Measurements from ENCODE around the gene OMP. TPM values are rescaled to one million over a fixed set of nuclear protein-coding genes. Genes with fewer than 3 reads are reported as not detected.

The OMP gene
- total RNA-seq, 2 donors from 2014 or later, result 8.0 TPM; not detected in 1

DNA sequence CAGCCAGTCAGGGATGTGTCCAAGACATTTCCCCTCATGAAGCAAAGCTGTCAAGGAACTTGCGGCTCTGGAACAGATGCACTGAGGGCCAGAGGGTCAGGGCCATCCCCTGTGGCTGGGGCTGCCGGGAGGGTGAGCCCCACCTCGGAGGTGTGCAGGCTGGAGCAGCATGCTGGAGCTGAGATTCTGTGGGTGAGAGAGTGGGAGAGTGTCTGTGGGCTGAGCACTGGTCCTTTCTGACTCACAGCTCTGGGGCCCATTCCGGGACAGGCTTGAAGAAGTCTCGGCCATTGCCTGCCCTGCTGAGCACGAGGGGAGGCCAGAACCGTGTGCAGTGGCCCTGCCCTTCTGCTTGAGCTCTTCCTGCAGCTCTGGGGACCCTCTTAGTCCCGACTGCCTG, 2.1 kb downstream of the OMP start:
- whole genome bisulfite sequencing, result 83% methylated on average over 8 of the region's 8 CpGs
- no peak for TF ChIP-seq POLR2A (IDR thresholded peaks at IDR 0.05)

DNA sequence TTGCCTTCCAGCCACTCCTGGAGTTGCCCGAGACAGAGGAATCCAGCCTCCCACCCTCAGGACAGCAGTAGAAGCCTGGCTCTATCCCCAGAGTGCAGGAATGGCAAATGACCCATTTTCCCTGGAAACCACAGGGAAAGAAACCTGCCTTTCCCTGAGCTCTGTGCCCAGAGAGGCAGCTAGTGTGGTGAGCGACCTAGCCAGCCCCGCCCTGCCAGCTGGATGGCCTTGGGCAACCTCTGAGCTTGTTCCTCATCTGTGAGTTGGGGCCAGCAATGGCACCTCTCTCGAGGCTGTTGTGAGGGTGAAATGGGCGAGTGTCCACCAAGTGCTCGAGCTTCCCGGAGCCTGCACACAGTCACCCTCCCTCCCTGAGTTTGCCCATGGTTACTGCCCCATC, 3.7 kb downstream of the OMP start:
- 86% methylated on average over 7 of the region's 7 CpGs for WGBS
- intact Hi-C loops (cut with DNase I), result no loop called here

More for the DNA sequence above, 2.1 kb downstream of the OMP start:
- Histone ChIP-seq H3K36me3 (no peaks in the 10 kb centered on the region), H3K4me3 (no peak overlapping the region), H3K9me3 (no peaks in the 10 kb centered on the region), H3K27ac (no peak overlapping the region), H3K27me3 (replicated peaks; ENCODE audit: insufficient read depth) (no peaks in the 10 kb centered on the region), H3K4me1 (replicated peaks) (no peaks in the 10 kb centered on the region)
- DNase-seq (ENCODE audit: low spot score), result no peak
- intact Hi-C loops (cut with DNase I), result no loop called here

DNA sequence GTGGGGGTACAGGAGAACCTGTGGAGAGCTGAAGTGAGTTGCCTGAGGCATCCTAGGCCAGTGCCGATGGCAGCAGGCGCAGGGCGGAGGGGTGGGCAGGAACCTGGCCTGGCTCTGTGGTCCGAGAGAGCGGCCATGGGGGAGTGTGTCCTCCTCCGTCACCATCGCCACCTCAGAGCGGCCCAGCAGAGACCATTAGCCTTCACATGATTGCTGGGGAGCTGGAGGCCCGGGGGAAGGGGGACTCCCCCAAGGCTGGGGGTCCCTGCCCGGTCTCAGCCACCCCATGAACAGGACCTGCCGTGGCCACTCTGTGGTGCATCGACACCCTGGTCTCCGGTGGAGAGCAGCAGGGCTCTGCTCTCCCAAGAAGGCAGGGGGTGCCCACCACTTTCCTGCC, 4.1 kb downstream of the OMP start:
- intact Hi-C loops (cut with DNase I), result no loop called here
- H3K4me3 ChIP-seq, result no peak overlapping the region
- H3K27me3 ChIP-seq (replicated peaks; ENCODE audit: insufficient read depth), result no peaks in the 10 kb centered on the region
- DNase-seq (ENCODE audit: low spot score), result no peak
- no peak for TF ChIP-seq POLR2A (IDR thresholded peaks at IDR 0.05)
- TF ChIP-seq POLR2AphosphoS5 (IDR thresholded peaks at IDR 0.05), result no peak
- TF ChIP-seq, protein P1, sequence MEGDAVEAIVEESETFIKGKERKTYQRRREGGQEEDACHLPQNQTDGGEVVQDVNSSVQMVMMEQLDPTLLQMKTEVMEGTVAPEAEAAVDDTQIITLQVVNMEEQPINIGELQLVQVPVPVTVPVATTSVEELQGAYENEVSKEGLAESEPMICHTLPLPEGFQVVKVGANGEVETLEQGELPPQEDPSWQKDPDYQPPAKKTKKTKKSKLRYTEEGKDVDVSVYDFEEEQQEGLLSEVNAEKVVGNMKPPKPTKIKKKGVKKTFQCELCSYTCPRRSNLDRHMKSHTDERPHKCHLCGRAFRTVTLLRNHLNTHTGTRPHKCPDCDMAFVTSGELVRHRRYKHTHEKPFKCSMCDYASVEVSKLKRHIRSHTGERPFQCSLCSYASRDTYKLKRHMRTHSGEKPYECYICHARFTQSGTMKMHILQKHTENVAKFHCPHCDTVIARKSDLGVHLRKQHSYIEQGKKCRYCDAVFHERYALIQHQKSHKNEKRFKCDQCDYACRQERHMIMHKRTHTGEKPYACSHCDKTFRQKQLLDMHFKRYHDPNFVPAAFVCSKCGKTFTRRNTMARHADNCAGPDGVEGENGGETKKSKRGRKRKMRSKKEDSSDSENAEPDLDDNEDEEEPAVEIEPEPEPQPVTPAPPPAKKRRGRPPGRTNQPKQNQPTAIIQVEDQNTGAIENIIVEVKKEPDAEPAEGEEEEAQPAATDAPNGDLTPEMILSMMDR (IDR thresholded peaks at IDR 0.05), result no peak
- no peaks in the 10 kb centered on the region for H3K9me3 ChIP-seq
- H3K36me3 ChIP-seq, result no peaks in the 10 kb centered on the region
- WGBS, result 97% methylated on average over 13 of the region's 13 CpGs
- H3K27ac ChIP-seq, result no peak overlapping the region
- H3K4me1 ChIP-seq (replicated peaks), result no peaks in the 10 kb centered on the region

More for the DNA sequence above, 3.7 kb downstream of the OMP start:
- TF ChIP-seq, protein P1 (IDR thresholded peaks at IDR 0.05), result no peak
- TF ChIP-seq POLR2AphosphoS5 (IDR thresholded peaks at IDR 0.05) (no peak), POLR2A (IDR thresholded peaks at IDR 0.05) (no peak)
- Histone ChIP-seq H3K27ac (no peak overlapping the region), H3K27me3 (replicated peaks; ENCODE audit: insufficient read depth) (no peaks in the 10 kb centered on the region), H3K9me3 (no peaks in the 10 kb centered on the region), H3K4me3 (no peak overlapping the region), H3K4me1 (replicated peaks) (no peaks in the 10 kb centered on the region), H3K36me3 (no peaks in the 10 kb centered on the region)
- no peak for DNase-seq (ENCODE audit: low spot score)

DNA sequence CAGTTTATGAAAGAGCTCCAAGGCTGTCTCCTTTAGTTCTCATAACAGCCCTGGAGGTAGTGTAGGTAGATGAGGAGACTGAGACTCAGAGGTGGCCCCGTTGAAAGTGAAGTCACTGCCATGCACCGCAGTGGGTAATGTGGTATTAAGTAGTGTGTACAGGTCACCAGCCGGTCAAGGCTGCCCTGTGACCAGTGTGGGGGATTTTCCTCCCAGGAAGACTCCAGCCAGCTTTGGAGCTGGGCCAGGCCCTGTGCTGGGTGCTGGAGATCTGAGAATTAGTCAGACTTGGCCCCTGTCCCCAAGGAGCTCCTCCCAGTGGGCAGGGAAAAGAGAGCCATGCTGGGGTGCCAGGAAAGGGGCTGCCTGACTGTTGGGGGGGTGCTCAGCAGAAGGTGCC, 5.3 kb downstream of the OMP start:
- Histone ChIP-seq H3K27me3 (replicated peaks; ENCODE audit: insufficient read depth) (no peaks in the 10 kb centered on the region), H3K36me3 (no peaks in the 10 kb centered on the region), H3K9me3 (no peaks in the 10 kb centered on the region), H3K4me1 (replicated peaks) (no peaks in the 10 kb centered on the region), H3K27ac (no peak overlapping the region), H3K4me3 (no peak overlapping the region)
- intact Hi-C loops (cut with DNase I), result no loop called here
- 59% methylated on average over 2 of the region's 3 CpGs for WGBS
- DNase-seq (ENCODE audit: low spot score), result no peak
- TF ChIP-seq POLR2A (IDR thresholded peaks at IDR 0.05) (no peak), POLR2AphosphoS5 (IDR thresholded peaks at IDR 0.05) (no peak)
- TF ChIP-seq, protein P1 (IDR thresholded peaks at IDR 0.05), result no peak

DNA sequence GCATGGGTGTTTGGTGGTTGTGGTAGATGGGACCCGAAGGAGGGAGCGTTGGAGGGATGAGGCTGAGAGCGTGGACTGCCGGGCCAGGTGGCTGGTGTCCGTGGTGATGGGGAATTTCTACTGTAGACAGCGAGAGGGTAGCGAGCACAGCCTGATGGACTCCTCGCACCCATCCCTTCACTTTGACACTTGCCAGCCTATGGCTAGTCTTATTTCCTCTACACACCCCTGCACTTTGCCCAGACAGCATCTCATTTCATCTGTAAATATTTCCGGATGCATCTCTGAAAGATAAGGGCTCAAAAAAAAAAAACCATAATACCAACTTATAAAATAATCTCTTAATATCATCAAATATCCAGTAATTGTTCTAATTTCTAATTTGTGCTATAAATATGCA, 5.8 kb downstream of the OMP start:
- 89% methylated on average over 9 of the region's 9 CpGs for WGBS
- DNase-seq (ENCODE audit: low spot score), result no peak
- intact Hi-C loops (cut with DNase I), result no loop called here
- Histone ChIP-seq H3K9me3 (no peaks in the 10 kb centered on the region), H3K27me3 (replicated peaks; ENCODE audit: insufficient read depth) (no peaks in the 10 kb centered on the region), H3K4me1 (replicated peaks) (no peaks in the 10 kb centered on the region), H3K27ac (no peak overlapping the region), H3K36me3 (no peaks in the 10 kb centered on the region), H3K4me3 (no peak overlapping the region)
- TF ChIP-seq, protein P1 (IDR thresholded peaks at IDR 0.05), result no peak
- no peak for TF ChIP-seq POLR2AphosphoS5 (IDR thresholded peaks at IDR 0.05)
- no peak for TF ChIP-seq POLR2A (IDR thresholded peaks at IDR 0.05)
